SH-SY5Y (cell line): ENCODE data around the gene RAB40B.

Experiments
- GATA2 ChIP-seq: IDR thresholded peaks from 2 replicates; pipeline ENCODE4 v1.6.1; 2011; ENCODE audit warnings: mild to moderate bottlenecking, low read depth, low read length
- GATA3 ChIP-seq: IDR thresholded peaks from 2 replicates; pipeline ENCODE4 v1.6.1; 2011; ENCODE audit warnings: low read depth, mild to moderate bottlenecking, low read length, moderate library complexity

DNA sequence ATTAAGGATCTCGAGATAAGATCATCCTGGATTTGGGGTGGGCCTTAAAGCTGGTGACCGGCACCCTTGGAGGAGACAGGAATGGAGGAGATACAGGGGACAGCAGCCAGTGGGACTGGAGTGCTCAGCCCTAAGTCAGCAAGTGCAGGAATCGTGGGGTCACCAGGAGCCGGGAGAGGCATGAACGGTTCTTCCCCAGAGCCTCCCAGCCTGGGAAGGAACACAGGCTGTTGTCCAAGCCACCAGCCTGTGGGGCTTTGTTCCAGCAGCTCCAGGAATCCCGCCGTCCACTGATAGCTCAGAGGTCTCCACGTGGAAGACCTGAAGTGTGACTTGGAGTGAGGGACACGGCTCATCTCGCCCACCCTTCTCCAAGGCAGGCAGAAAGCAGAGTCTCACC, 47.8 kb downstream of the RAB40B start:
- TF ChIP-seq GATA2 (no peak), GATA3 (no peak)
